ENCODE measurements around the gene WDR5.
"Not testable (repeated sequence)": the region's sequence is repeated elsewhere in the genome, so short reads cannot be mapped to it uniquely, and the experiment has no call there.

The WDR5 gene

GRCh38 chr9:134135343-134136117, at the start of gene WDR5:
Gene WDR5 (plus strand): TSS chr9:134136082. CDS start chr9:134139878, 3,796 bp downstream.
- peak; percentile 76 to 79 for DNase-seq (ENCODE audit: low read depth in 2 of 2)

DNA sequence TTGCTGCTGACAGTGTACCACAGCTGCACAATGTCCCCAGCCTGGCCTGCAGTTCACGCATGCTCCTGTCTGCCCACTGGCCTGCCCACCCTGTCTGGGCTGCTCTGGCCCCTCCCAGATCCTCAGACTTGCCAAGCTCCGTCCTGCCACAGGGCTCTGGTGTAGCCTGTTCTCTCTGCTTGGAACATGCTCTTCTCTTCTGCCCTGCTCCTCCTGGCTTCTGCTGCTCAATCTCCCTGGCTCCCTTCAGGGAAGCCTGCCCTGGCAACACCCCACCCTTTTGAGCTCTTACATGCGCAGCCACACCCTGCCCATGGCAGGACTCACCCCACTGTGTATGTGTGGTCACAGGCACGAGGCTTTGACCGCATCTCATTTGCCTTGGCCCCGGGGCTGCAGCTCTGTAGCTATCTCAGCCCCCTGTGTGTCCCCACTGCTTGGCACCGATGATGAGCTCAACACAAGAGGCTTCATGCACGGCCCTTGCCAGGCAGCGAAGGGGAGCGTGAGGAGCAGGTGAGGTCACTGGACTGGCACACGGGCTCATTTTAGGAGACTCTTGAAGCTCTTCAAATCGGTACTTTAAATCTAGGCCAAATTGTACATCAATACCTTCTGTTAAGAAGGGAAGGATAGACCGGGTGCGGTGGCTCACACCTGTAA, 47.7 kb upstream of the WDR5 start:
- no peak for DNase-seq (ENCODE audit: low read depth in 2 of 2)

GRCh38 chr9:134089972-134090371, 45.9 kb upstream of the WDR5 start:
- DNase-seq (ENCODE audit: low read depth in 2 of 2) = no peak

DNA sequence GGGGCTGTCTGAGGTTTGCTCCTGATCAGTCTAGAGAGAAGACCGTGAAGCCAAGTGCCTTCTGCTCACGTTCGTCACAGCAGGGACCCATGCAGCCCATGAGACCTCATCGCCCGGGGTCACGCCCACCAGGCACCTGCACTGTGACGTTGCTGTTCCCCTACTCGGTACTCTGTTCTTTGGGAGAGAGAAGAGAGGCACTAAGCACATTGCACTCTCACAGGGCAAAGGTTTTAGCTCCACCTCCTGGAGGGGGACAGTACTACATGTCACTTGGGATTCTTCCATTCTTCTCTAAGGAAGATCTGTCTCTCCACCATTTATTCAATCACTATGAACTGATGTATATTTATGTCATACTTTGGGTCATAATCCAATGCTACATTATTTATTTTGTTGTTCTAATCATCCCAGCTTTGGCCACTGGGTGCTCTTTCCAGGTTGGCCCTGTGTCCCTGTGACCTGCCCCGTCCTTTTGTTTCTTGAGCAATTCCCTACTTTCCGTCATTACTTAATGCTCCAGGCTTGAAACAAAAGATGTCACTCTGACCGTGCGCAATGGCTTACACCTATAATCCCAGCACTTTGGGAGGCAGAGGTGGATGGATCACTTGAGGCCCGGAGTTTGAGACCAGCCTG, 36.6 kb upstream of the WDR5 start:
- DNase-seq (ENCODE audit: low read depth in 2 of 2) = peak in 1 of 2 donors; percentile 21

- no peak for DNase-seq (ENCODE audit: low read depth in 2 of 2)
These were observed 35.8 kb upstream of the WDR5 start for GRCh38 chr9:134100040-134100439.

DNA sequence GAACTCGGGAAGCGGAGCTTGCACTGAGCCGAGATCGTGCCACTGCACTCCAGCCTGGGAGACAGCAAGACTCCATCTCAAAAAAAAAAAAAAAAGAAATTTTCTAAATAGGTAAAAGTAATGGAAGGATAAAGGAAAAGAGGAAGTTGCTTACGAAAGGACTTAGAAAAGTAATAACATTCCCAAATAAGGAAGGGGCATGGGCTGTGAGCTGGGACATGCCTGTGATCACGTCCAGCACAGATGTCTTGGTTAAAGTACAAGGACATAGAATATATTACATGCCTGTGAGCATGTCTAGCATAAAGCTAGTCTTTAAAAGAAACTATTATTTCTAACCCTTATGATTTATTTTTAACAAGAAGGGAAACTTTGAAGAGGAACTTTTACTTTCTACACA, 34.7 kb upstream of the WDR5 start:
- not testable (repeated sequence) for DNase-seq (ENCODE audit: low read depth in 2 of 2)

DNA sequence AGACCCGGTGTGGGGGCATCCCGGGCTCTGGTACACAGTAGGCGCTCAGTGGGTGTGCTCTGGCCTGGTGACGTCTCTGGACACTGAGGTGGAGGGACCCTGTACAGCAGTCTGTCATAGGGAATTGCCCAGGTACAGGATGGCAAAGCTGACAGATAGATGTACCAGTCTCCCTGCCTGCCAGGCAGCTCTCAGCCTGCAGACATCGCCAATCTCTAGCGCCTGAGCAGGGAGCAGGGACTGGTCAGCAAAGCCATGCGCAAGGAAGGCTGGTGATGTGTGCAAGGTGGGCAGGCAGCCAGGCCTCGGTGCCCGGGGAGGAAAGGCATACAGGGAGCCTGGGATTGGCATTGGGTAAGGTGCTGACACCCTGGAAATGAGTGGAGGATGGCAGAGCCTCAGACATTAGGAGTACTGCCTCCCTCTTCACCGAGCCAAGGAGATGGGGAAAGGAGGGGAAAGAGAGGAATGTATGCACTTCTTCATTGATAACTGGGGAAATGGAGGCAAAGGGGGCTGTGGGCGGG, 34.2 kb upstream of the WDR5 start:
- no peak for DNase-seq (ENCODE audit: low read depth in 2 of 2)

DNA sequence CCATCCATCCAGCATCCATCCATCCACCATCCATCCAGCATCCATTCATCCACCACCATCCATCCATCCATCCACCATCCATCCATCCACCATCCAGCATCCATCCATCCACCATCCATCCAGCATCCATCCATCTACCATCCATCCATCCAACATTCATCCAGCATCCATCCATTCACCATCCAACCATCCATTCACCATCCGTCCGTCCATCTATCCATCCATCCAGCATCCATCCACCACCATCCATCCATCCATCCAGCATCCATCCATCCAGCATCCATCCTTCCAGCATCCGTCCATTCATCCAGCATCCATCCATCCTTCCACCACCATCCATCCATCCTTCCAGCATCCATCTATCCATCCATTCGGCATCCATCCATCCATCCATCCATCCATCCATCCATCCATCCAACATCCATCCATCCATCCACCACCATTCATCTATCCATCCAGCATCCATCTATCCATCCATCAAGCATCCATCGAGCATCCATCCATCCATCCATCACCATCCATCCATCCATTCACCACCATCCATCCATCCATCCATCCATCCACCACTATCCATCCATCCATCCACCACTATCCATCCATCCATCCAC, 32.4 kb upstream of the WDR5 start:
- DNase-seq (ENCODE audit: low read depth in 2 of 2) = no peak

DNA sequence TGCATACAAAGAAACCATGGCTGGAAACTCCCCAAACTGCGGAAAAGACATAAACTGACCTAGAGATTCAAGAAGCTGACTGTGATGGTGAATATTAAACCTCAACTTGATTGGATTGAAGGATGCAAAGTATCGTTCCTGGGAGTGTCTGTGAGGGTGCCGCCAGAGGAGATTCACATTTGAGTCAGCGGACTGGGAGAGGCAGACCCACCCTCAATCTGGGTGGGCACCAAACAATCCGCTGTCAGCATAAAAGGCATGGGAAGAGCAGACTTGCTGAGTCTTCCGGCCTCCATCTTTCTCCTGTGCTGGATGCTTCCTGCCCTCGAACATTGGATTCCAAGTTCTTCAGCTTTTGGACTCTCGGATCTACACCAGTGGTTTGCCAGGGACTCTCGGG, 24.8 kb upstream of the WDR5 start:
- no peak for DNase-seq (ENCODE audit: low read depth in 2 of 2)

GRCh38 chr9:134112561-134112960, 23.3 kb upstream of the WDR5 start:
- no peak for DNase-seq (ENCODE audit: low read depth in 2 of 2)

- DNase-seq (ENCODE audit: low read depth in 2 of 2) = not testable (repeated sequence)
These were observed 16.9 kb upstream of the WDR5 start for GRCh38 chr9:134118972-134119371.

GRCh38 chr9:134123764-134124128, 12.1 kb upstream of the WDR5 start:
- no peak for DNase-seq (ENCODE audit: low read depth in 2 of 2)

GRCh38 chr9:134125413-134126095, 10.3 kb upstream of the WDR5 start:
- no peak for DNase-seq (ENCODE audit: low read depth in 2 of 2)

GRCh38 chr9:134126373-134126772, 9.5 kb upstream of the WDR5 start:
- DNase-seq (ENCODE audit: low read depth in 2 of 2) = no peak

DNA sequence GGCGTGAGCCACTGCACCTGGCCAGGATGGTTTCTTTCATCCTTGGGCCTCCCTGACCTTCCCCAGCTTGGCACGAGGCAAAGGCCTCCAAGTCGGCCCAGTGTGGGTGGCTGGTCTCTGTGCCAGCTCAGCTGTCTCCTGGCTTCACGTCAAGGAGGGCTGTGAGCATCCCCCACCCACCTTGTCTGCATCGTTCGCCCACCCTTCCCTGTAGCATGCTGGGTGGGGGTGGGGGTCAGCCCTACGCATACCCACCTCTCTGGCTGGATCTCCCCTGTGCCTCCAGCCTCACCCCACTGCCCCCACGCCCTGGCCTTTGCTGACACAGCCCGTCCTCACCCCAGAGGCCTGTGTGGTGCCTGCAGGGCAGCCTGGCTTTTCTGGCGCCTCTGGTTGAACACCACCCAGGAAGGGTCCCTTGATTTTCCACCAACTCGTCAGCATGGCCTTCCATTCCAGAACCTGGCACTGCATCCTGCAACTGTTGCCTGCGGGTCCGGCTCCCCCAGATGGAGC, 8.8 kb upstream of the WDR5 start:
- DNase-seq (ENCODE audit: low read depth in 2 of 2) = no peak

DNA sequence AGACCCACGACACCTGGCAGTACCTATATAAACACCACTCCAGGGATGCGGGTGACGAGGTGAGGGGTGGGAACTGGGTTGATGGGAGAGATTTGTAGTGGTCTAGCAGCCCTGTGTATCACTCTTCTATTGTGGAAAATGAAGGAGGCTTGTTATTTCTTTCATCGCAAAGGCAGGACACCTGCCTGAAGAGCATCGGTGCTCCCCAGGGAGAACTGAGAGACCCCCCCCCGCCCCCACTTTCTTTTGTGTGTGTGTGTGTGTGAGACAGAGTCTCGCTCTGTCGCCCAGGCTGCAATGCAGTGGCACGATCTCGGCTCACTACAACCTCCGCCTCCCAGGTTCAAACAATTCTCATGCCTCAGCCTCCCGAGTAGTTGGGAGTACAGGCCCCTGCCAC, 8.3 kb upstream of the WDR5 start:
- DNase-seq (ENCODE audit: low read depth in 2 of 2) = no peak

- DNase-seq (ENCODE audit: low read depth in 2 of 2) = no peak
These were observed 6.9 kb upstream of the WDR5 start for GRCh38 chr9:134128727-134129679.

DNA sequence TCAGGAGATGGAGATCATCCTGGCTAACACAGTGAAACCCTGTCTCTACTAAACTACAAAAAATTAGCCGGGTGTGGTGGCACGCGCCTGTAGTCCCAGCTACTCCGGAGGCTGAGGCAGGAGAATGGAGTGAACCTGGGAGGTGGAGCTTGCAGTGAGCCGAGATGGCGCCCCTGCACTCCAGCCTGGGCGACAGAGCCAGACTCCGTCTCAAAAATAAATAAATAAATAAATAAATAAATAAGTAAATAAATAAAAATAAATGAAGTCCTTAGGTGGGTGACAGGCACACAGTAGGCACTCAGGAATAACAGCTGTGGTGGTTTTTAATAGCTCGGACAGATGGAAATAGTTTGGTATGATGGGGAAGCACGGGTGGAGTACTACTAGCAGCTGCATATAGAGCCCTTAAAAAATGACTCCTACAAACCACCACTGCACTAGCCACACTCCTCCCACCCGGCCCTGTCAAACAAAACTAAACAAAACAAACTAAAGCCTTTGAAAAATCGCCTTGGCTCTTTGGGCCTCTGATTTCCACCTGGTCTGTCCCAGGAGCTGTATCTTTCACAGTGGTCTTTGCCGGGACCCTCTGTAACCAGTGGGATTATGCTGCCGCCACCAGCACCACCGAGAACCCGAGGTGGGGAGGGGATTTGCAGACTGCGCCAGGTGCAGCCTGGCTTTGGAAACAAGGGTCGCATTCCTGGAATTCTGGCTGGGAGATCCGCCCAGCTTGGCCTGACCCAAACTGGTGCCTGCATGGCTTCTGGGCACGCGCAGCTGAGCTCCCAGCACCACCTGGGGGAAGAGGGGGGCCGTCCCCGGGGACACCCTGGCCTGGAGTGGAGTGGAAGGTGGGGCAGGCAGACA, 5.1 kb upstream of the WDR5 start:
- DNase-seq (ENCODE audit: low read depth in 2 of 2) = no peak

GRCh38 chr9:134131471-134132207, 4.2 kb upstream of the WDR5 start:
- DNase-seq (ENCODE audit: low read depth in 2 of 2) = no peak
